Panc1 (cell line): ENCODE measurements around the gene PSMB11.

ENCODE experiments used
- POLR2AphosphoS5 ChIP-seq: IDR thresholded peaks from 2 replicates; pipeline ENCODE4 v1.6.1; 2012; ENCODE audit warnings: mild to moderate bottlenecking, low read depth, low read length, moderate library complexity
- TF ChIP-seq, protein P1 (sequence below): fragments of 450-650 bp; IDR thresholded peaks from 2 replicates; pipeline ENCODE4 v1.5.1; 2017; ENCODE audit warnings: mild to moderate bottlenecking

DNA sequence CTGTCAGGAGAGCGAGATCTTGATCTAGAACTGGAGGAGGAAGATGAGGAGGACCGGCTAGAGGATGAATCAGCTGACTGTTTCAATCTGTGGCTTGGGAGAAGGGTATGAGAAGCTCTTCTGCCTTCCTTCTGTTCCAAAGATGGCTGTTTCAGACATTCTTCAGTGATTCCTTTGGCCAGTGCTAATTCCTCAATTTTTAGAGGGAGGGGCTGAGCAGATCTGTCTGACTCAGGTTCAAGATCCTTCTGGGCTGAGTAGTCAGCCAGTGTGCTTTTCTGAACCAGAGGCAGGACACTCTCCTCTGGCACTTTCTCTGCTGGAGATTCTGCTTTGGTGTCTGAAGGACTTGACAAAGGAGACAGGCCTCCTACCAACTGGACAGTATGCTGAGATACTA is 37.7 kb downstream of the PSMB11 start:
- TF ChIP-seq, protein P1, sequence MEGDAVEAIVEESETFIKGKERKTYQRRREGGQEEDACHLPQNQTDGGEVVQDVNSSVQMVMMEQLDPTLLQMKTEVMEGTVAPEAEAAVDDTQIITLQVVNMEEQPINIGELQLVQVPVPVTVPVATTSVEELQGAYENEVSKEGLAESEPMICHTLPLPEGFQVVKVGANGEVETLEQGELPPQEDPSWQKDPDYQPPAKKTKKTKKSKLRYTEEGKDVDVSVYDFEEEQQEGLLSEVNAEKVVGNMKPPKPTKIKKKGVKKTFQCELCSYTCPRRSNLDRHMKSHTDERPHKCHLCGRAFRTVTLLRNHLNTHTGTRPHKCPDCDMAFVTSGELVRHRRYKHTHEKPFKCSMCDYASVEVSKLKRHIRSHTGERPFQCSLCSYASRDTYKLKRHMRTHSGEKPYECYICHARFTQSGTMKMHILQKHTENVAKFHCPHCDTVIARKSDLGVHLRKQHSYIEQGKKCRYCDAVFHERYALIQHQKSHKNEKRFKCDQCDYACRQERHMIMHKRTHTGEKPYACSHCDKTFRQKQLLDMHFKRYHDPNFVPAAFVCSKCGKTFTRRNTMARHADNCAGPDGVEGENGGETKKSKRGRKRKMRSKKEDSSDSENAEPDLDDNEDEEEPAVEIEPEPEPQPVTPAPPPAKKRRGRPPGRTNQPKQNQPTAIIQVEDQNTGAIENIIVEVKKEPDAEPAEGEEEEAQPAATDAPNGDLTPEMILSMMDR: no peak
- TF ChIP-seq POLR2AphosphoS5: no peak
